B cell (primary cell): ENCODE results near the gene CD164. TPM values are rescaled to one million over a fixed set of nuclear protein-coding genes. Genes with fewer than 3 reads are reported as not detected.

Source experiments
- ATAC-seq: fragments of 200-7000 bp; cut with Tn5 transposase; one replicate; pipeline ENCODE4 v1.10.0; 2021; ENCODE audit warnings: low read depth, mild to moderate bottlenecking, moderate number of reproducible peaks, moderate library complexity
- CTCF ChIA-PET: fragments of 350-600 bp; sonication (Branson Sonifier 250); formaldehyde crosslinking; loops from one replicate; lab custom pipeline; 2021; ENCODE audit warnings: antibody characterized with exemption, inconsistent platforms; lab: Charles Lee
- POLR2A ChIA-PET: fragments of 350-600 bp; sonication (Branson Sonifier 250); formaldehyde crosslinking; loops from one replicate; lab custom pipeline; 2021; ENCODE audit warnings: antibody characterized with exemption; lab: Charles Lee
- DNase-seq: peaks from one replicate; pipeline ENCODE4 v3.0.0; 2013
- H2AFZ ChIP-seq: 2 replicates; pipeline ENCODE4 v1.6.1; 2012; ENCODE audit warnings: mild to moderate bottlenecking, low read depth, low read length; ENCODE audit not compliant: insufficient read depth, poor library complexity, severe bottlenecking
- H3K27ac ChIP-seq, 2 donors: 1 replicate in 1 of 2; 2 replicates in 1 of 2; pipeline ENCODE4 v1.5.1; 2012 to 2013; ENCODE audit warnings: low read length in 2 of 2, mild to moderate bottlenecking in 2 of 2, moderate library complexity in 1 of 2
- H3K27me3 ChIP-seq, 4 experiments: fragments of 200-600 bp in 1 of 4; sonication (generic) in 1 of 4; replicated peaks in 1 of 4; 1 replicate in 2 of 4; 2 replicates in 2 of 4; pipeline versions ENCODE4 v1.6.1 to v1.7.0; 2013 to 2016; ENCODE audit warnings: low read length in 3 of 4, mild to moderate bottlenecking in 2 of 4, mixed read lengths in 1 of 4, moderate library complexity in 1 of 4; ENCODE audit not compliant: insufficient read depth in 4 of 4, control insufficient read depth in 3 of 4; ENCODE audit errors: control extremely low read depth in 1 of 4
- H3K36me3 ChIP-seq, 2 experiments: replicated peaks in 1 of 2; 1 replicate in 1 of 2; 2 replicates in 1 of 2; pipeline versions ENCODE4 v1.6.1 to v1.7.1; 2013; ENCODE audit warnings: low read length in 1 of 2; ENCODE audit not compliant: insufficient read depth in 2 of 2, control insufficient read depth in 1 of 2; ENCODE audit errors: control extremely low read depth in 1 of 2, extremely low read depth in 1 of 2
- H3K4me1 ChIP-seq, 2 donors: fragments of 200-600 bp in 1 of 2; sonication (generic) in 1 of 2; 1 replicate in 1 of 2; 2 replicates in 1 of 2; pipeline versions ENCODE4 v1.5.1 to v1.6.1; 2013 to 2017; ENCODE audit warnings: low read length in 2 of 2; ENCODE audit not compliant: control insufficient read depth in 2 of 2, insufficient read depth in 2 of 2
- H3K4me2 ChIP-seq: replicated peaks from 2 replicates; pipeline ENCODE3; 2012; ENCODE audit warnings: mild to moderate bottlenecking, low read depth, low read length; ENCODE audit not compliant: poor library complexity, severe bottlenecking
- H3K4me3 ChIP-seq, 5 experiments: fragments of 200-600 bp in 1 of 5; sonication (generic) in 1 of 5; 1 replicate in 3 of 5; 2 replicates in 2 of 5; pipeline versions ENCODE4 v1.5.1 to v1.7.0; 2011 to 2016; ENCODE audit warnings: low read length in 4 of 5, mild to moderate bottlenecking in 4 of 5, low read depth in 2 of 5, control low read depth in 1 of 5, moderate library complexity in 1 of 5; ENCODE audit not compliant: insufficient read depth in 1 of 5; ENCODE audit errors: control extremely low read depth in 1 of 5, extremely low read depth in 1 of 5
- H3K79me2 ChIP-seq: fragments of 200-600 bp; sonication (generic); one replicate; pipeline ENCODE4 v1.6.0; 2016; ENCODE audit warnings: low read length; ENCODE audit not compliant: control insufficient read depth, insufficient read depth
- H3K9ac ChIP-seq: fragments of 200-600 bp; sonication (generic); 2 replicates; pipeline ENCODE4 v1.6.1; 2017; ENCODE audit warnings: mild to moderate bottlenecking, low read length, moderate library complexity
- H3K9me3 ChIP-seq, 3 donors: one replicate each; pipeline versions ENCODE4 v1.6.1 to v1.7.1; 2013; ENCODE audit warnings: low read length in 2 of 3; ENCODE audit not compliant: control insufficient read depth in 2 of 3, insufficient read depth in 1 of 3; ENCODE audit errors: control extremely low read depth in 1 of 3
- H4K20me1 ChIP-seq: 2 replicates; pipeline ENCODE4 v1.6.0; 2012; ENCODE audit warnings: mild to moderate bottlenecking, low read length; ENCODE audit not compliant: insufficient read depth, control insufficient read depth, poor library complexity, severe bottlenecking
- H3K27ac Mint-ChIP-seq: one replicate; pipeline ENCODE4 v1.8.0; 2021; ENCODE audit warnings: mixed read lengths
- H3K27me3 Mint-ChIP-seq: one replicate; pipeline ENCODE4 v1.8.0; 2021; ENCODE audit warnings: mixed read lengths
- H3K4me1 Mint-ChIP-seq: one replicate; pipeline ENCODE4 v1.8.0; 2021; ENCODE audit warnings: mixed read lengths
- H3K4me3 Mint-ChIP-seq: one replicate; pipeline ENCODE4 v1.8.0; 2021; ENCODE audit warnings: mixed read lengths
- H3K9me3 Mint-ChIP-seq: one replicate; pipeline ENCODE4 v1.8.0; 2022; ENCODE audit warnings: mixed read lengths; ENCODE audit not compliant: insufficient read depth
- CTCF ChIP-seq: fragments of 200-600 bp; IDR thresholded peaks from one replicate; pipeline ENCODE4 v1.8.0; 2022; ENCODE audit warnings: antibody characterized with exemption, mild to moderate bottlenecking
- EZH2 ChIP-seq: IDR thresholded peaks from 2 replicates; pipeline ENCODE4 v1.6.1; 2012; ENCODE audit warnings: borderline replicate concordance, low read depth, mild to moderate bottlenecking, moderate library complexity, low read length; ENCODE audit not compliant: insufficient read depth, poor library complexity, severe bottlenecking
- WGBS: methylation state at CpG from one replicate; pipeline ENCODE4 v1.1.5; 2013; ENCODE audit warnings: missing lambda C conversion rate; ENCODE audit not compliant: insufficient coverage; 5-methylcytosine and 5-hydroxymethylcytosine counted together
- intact Hi-C: fragments of 100-400 bp; cut with micrococcal nuclease; formaldehyde crosslinking; loops from one replicate; pipeline ENCODE4 v1.10.0; 2022
- polyA plus RNA-seq: library from polyadenylated mRNA; depleted of rRNA; stranded (reverse); fragments of >200 nt; gene quantifications from 2 replicates; pipeline ENCODE4 v1.2.3, GENCODE V29; 2012
- total RNA-seq, 2 donors: library from RNA; stranded (reverse); fragments of 120-200 nt in 1 of 2; gene quantifications; 1 replicate in 1 of 2; 2 replicates in 1 of 2; pipeline versions ENCODE4 v1.2.3 to v1.2.4, GENCODE V29; 2013 to 2022

CD164 gene
- total and polyA plus RNA-seq, 2 donors (not counting 1 experiment from before 2014, with no cell fraction given), result 63.4 to 184 TPM

GRCh38 chr6:109406196-109406595 is 23.9 kb upstream of the CD164 start:
- POLR2A ChIA-PET, result no interaction called here
- DNase-seq (no peak), ATAC-seq (no peak)
- Histone ChIP-seq H3K4me1 (no peaks in the 10 kb centered on the region), H3K4me3 (no peak overlapping the region), H3K27me3 (no peaks in the 10 kb centered on the region), H3K79me2 (no peaks in the 10 kb centered on the region), H4K20me1 (no peaks in the 10 kb centered on the region), H3K9me3 (no peaks in the 10 kb centered on the region), H3K36me3 (no peaks in the 10 kb centered on the region), H3K4me2 (no peak overlapping the region), H2AFZ (no peak overlapping the region), H3K9ac (no peak overlapping the region), H3K27ac (no peak overlapping the region)
- CTCF ChIA-PET, result no interaction called here
- intact Hi-C loops, result no loop called here
- Mint-ChIP-seq H3K9me3 (no peaks in the 10 kb centered on the region), H3K4me3 (no peak overlapping the region), H3K4me1 (no peaks in the 10 kb centered on the region), H3K27me3 (peaks cover 13% of the 10 kb centered on the region), H3K27ac (no peak overlapping the region)
- WGBS, result 100% methylated on average over 2 of the region's 4 CpGs
- no peak for TF ChIP-seq CTCF
- TF ChIP-seq EZH2, result no peak

- Histone ChIP-seq H3K4me3 (no peak overlapping the region), H4K20me1 (no peaks in the 10 kb centered on the region), H3K9me3 (no peaks in the 10 kb centered on the region), H3K27me3 (no peaks in the 10 kb centered on the region), H3K4me1 (no peaks in the 10 kb centered on the region), H3K36me3 (no peaks in the 10 kb centered on the region), H3K9ac (no peak overlapping the region), H2AFZ (no peak overlapping the region), H3K27ac (no peak overlapping the region), H3K79me2 (no peaks in the 10 kb centered on the region), H3K4me2 (no peak overlapping the region)
- TF ChIP-seq CTCF (no peak), EZH2 (no peak)
- no peaks in the 10 kb centered on the region for H3K9me3 Mint-ChIP-seq
- H3K27ac Mint-ChIP-seq, result no peak overlapping the region
- intact Hi-C loops, result no loop called here
- no CpG with 5 or more reads among the region's 4 CpGs for WGBS
- ATAC-seq (no peak), DNase-seq (no peak)
- H3K4me1 Mint-ChIP-seq, result no peaks in the 10 kb centered on the region
- CTCF ChIA-PET, result interaction anchor here (0.7 to 1.5 kb wide), 5 partner anchors 12 to 209 kb away, joined by 3 to 8 read pairs (median 5); partner anchors contain the start of gene CD164
- peaks cover 4% of the 10 kb centered on the region for H3K27me3 Mint-ChIP-seq
- POLR2A ChIA-PET, result no interaction called here
- no peak overlapping the region for H3K4me3 Mint-ChIP-seq
Measured at GRCh38 chr6:109397020-109397419, 14.8 kb upstream of the CD164 start.
